Suppressor macrophage (primary cell): ENCODE results near the gene CREB3L1.

Source experiments
- DNase-seq, 4 experiments: peaks; one replicate each; pipeline ENCODE4 v3.0.0-alpha.2; 2020 to 2022

Gene CREB3L1

DNA sequence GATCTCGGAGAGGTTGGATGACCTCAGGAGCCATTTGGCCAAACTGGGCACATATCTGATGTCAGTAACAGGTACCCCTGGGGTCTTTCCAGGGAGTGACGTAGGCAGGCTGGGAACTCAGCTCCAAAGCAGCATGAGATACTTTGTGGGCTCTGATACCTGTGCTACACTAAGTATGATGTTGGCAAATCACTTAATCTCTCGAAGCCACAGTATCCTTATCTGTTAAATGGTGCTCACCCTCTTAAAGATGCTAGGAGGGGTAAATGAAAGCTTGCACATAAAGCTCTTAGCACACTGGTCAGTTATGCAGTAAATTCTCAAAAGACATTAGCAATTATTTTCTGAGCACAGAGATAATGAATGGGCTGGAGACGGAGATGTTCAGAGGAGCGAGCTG lies 52.7 kb downstream of the CREB3L1 start:
- DNase-seq: no peak

GRCh38 chr11:46330563-46331281 lies 53.3 kb downstream of the CREB3L1 start:
- peak in 3 of 4 experiments; percentile 43 to 61 (median 44) for DNase-seq

DNA sequence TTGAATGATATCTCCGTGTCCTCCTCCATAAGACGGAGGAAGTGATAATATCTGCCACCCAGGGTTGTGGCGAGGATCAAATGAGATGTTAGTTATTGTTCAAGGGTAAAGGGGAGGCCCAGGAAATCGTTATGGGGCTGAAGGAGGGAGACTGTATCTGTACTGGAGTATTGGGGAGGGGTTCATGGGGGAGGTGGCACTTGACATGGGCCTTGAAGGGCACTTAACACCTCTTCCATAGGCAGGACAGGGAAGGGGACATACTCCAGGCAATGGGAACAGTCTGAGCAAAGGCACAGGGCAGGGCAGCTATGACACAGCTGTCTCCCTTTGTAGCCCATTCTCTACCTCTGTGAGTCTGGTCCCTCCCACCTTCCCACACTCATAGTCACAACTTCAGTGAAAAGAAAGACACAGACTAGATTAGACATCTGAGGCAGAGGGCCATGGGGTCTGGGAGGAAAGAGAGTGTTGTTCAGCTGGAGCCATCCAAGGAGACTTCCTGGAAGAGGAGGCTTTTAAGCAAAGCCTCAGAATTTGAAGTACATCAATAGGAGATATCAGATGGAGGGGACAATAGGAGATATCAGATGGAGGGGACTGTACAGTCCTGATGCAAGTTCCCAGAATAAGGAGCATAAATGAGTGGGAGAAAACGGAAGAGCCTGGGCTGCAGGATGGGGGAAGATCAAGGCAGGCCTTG lies 54.0 kb downstream of the CREB3L1 start:
- DNase-seq: no peak

GRCh38 chr11:46332093-46332567 lies 54.7 kb downstream of the CREB3L1 start:
- DNase-seq: no peak

DNA sequence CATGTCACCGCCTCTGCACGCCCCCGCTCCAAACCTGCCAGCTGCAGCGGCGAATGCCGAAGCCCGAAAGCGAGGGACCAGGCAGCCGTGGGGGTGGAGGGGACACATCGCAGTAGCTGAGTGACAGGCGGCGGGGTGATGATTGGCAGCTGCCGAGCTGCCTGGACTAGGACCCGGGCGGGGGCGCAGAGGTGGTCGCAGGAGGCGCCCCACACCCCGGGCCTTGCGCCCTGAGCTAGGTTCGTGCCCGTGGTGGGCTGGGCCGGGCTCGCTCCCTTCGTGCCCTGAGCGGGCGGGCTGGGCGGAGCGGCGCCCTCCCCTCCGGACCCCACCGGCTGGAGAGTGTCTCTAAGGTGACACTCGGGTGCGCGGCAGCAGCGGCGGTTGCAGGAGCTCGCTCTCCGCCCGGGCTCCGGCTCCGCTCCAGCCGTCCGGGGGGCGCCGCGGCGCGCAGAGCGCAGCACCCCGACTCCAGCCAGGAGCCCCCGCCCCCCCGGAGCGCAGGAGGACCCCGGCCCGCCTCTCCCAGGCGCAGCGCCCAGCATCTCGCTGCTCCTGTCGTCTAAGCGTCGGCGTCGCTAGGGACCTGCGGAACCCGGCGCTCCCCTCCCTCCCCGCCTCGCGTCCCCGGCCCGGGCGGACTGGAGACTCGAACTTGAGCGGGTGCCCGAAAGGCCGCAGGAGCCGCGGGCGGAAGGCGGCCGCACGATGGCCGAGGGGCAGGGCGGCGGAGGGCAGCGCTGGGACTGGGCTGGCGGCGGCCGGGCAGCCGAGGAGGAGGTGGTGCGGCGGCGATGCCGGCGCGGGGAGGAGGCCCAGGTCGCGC lies 55.3 kb downstream of the CREB3L1 start:
- peak in 2 of 4 experiments; percentile 44 to 58 for DNase-seq

- DNase-seq: peak in 1 of 4 experiments; percentile 23
Observed at GRCh38 chr11:46333394-46333947, 56.0 kb downstream of the CREB3L1 start.

GRCh38 chr11:46334211-46334610 lies 56.7 kb downstream of the CREB3L1 start:
- DNase-seq: no peak

GRCh38 chr11:46335271-46335670 lies 57.8 kb downstream of the CREB3L1 start:
- no peak for DNase-seq

DNA sequence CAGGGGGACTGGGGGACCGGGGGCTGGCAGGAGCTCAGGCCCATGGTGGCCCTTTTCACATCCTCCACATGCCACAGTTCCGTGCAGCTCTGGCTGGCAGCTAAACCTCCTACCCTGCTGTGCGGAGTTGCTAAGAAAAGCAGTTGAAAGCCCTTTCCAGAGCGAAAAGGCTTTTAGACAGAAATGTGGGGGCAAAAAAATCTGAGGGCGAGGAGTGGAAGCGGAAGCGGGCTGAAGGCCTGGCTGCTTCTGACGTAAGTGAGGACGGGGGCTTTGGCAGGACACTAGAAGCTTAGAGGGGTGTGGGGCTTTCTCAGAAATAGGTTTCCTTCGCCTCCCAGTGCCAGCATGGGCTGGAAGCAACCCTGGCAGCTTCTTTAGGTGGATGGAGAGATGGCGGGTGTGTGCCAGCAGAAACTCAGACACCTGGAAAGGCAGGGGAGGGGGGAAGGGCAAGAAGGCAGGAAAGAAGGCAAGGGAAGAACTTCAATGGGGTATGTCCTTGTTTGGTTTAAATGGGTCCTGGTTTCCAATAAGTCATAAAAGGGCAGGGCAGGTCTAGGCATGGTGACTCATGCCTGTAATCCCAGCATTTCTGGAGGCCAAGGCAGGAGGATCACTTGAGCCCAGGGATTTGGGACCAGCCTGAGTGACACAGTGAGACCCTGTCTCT lies 58.6 kb downstream of the CREB3L1 start:
- DNase-seq: peak in 1 of 4 experiments; percentile 36

GRCh38 chr11:46336563-46337180 lies 59.2 kb downstream of the CREB3L1 start:
- DNase-seq: peak; percentile 83 to 92 (median 88)

DNA sequence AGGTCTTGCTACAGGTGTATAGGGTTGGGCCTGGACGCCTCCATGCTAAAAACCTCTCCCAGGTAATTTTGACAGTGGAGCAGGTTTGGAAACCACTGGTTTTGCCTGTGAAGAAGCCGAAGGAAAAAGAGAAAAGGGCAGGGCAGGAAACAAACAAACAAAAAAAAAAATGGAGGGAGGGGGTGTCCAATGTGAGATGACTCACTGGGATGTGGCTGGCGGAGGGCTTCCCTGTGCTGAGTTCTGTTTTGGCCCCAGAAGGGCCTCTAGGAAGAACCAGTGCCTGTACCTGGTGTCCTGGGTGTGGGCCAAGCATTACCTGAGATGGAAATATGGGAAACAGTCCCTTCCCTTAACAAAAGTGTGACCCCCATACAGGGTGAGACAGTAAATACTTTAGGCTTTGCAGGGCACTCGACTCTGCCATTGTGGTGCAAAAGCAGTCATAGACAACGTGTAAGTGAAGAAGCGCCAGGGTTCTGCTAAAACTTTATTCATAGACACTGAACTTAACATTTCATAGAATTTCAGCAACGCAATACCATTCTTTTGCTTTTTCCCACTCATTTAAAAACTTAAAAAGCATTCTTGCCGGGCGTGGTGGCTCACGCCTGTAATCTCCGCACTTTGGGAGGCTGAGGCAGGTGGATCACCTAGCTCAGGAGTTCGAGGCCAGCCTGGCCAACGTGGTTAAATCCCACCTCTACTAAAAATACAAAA lies 60.3 kb downstream of the CREB3L1 start:
- no peak for DNase-seq

DNA sequence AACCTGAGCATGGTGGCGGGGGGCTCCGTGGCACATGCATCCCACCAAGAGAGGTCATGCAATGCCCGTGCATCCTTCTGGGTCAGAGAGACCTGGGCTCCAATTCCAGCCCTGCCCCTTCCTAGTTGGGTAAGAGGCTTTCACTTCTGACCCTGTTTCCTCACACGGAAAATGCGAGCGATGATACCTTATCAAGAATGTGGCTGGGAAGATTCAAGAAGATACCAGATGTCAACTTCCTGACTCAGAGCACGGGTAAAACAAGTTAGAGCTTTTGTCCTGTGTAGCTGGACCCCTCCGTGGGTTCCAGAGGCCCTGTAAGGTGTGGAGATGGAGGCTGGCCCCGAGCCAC lies 61.1 kb downstream of the CREB3L1 start:
- no peak for DNase-seq

- DNase-seq: no peak
Observed at GRCh38 chr11:46338988-46339666, 61.7 kb downstream of the CREB3L1 start.

GRCh38 chr11:46339816-46340215 lies 62.4 kb downstream of the CREB3L1 start:
- peak; percentile 72 to 88 (median 84) for DNase-seq

GRCh38 chr11:46341454-46341853 lies 64.0 kb downstream of the CREB3L1 start:
- no peak for DNase-seq

- DNase-seq: peak; percentile 65 to 80 (median 73)
Observed at GRCh38 chr11:46342239-46342638, 64.8 kb downstream of the CREB3L1 start.

DNA sequence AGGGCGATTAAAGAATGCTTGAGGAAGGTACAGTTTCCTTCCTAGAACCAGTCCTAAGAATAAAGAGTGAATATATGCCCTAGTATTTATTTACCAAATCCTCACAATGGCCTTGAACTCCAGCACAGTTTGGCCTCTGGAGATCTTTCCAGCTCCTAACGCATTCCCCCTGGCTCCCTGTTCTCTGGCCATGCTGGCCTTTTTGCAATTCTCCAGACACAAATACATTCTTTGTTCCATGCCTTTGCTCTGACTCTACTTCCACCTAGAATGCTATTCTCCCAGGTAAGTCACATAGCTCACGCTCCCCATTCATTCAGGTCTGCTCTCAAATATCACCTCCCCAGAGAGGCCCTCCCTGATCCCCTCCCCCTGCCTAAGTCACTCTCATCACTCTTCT lies 66.1 kb downstream of the CREB3L1 start:
- no peak for DNase-seq

- peak; percentile 82 to 93 (median 90) for DNase-seq
Observed at GRCh38 chr11:46345131-46345597, 67.7 kb downstream of the CREB3L1 start.

GRCh38 chr11:46345881-46346484 lies 68.5 kb downstream of the CREB3L1 start:
- peak; percentile 62 to 76 (median 74) for DNase-seq
